ENCODE results near the gene SRP68. TPM values are rescaled to one million over a fixed set of nuclear protein-coding genes. Genes with fewer than 3 reads are reported as not detected.

Gene SRP68
- polyA plus RNA-seq, 2 of the 4 experiments (the other 2 are of a cell fraction), result 121 to 139 TPM

DNA sequence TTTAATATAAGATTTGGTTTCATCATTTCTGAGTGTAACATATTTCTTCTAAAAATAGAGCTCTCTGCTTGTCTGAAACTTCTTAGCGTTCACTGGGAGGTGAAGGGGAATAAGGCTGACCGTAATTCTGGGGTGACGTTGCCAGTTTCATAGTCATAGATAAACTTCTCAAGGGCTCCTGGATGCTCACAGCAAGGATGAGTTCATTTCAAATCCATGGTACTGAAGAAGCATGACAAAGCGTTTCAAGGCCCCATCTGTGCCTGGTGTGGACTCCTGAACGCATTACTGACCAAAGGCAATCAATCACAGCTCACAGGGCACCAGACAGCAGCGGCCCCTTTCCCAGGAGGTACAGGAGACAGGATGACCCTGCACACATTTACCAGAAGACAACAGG lies 33.2 kb downstream of the SRP68 start:
- no peak for TF ChIP-seq TP53 (CRISPR knock-in tag; IDR thresholded peaks at IDR 0.05)
- CTCF ChIA-PET, result interaction anchor here (1.1 to 23.8 kb wide), 5 partner anchors 19 to 261 kb away, joined by 3 to 357 read pairs (median 4); no protein-coding TSS in a partner anchor
- POLR2A ChIA-PET, result no interaction called here
- ATAC-seq (no peak), DNase-seq (ENCODE audit: low read depth in 1 of 2, low spot score in 1 of 2) (no peak), FAIRE-seq (no peak)
- H3K4me1 ChIP-seq, result no peaks in the 10 kb centered on the region
- H3K4me2 ChIP-seq, result no peak overlapping the region
- WGBS (ENCODE audit: missing lambda C conversion rate), result 85% methylated on average over 6 of the region's 6 CpGs
- peak overlapping the region in 1 of 2 experiments; percentile 33; a peak in 1 of 6 replicates for H3K27ac ChIP-seq
- H3K9me3 ChIP-seq, result no peaks in the 10 kb centered on the region
- no peak overlapping the region for H3K4me3 ChIP-seq

DNA sequence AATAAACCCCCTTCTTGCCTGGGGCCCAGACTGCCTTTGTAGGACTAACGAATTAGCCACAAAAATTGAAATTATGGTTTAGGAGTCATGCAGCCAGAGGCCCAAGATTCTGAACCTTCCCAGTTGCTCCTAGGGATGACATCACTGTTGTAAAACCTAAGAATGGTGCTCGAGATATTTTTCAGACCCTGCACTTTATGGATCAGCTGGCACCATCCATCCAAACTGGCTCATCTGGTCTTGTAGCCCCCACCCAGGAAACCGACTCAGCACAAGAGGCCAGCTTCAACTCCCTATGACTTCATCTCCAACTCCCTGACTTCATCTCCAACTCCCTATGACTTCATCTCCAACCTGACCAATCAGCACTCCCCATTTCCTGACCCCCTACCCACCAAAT lies 34.3 kb downstream of the SRP68 start:
- no peak overlapping the region for H3K4me2 ChIP-seq
- FAIRE-seq, result no peak
- ATAC-seq, result no peak

DNA sequence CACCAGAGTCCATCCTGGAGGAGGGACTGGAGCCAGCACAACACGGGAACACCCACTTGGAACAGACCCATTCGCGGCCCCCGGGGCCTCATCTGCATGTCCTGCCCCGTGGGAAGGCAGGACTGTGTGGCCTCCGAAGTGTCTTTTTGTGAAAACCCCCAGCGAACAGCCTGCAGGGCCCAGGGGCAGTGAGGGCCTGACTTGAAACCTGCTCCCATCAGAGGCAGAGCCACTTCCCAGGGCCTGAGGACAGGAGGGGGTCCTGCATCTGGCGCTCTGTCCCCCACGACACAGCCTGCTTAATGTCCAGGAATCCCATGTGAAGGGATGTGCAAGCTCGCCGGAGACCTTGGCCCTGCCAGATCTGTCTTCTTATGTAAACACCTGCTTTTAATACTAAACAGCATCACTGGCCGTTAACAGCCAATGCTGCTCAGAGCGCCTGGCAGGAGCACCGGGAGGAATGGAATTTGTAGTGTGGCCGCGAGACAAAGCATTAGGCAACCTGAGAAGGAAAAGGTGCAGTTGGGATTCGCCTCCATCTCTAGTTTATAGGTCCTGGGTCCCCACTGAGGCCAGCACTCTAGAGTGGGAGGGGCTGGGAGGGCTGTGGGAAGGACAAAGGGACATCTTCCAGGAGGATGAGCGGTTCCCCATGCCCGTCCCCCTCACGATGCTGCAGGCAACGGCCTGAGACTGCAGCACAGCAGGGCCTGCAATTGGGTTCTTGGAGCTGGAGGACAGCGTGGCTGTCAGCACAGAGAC lies 35.6 kb downstream of the SRP68 start:
- H3K4me2 ChIP-seq, result no peak overlapping the region
- CTCF ChIA-PET, result interaction anchor here (0.9 to 23.8 kb wide), 6 partner anchors 24 to 361 kb away, joined by 3 to 357 read pairs (median 4); partner anchors contain the start of gene GALR2
- no peak for DNase-seq (ENCODE audit: low read depth in 1 of 2, low spot score in 1 of 2)
- WGBS (ENCODE audit: missing lambda C conversion rate), result 88% methylated on average over 22 of the region's 22 CpGs
- H3K4me1 ChIP-seq, result no peaks in the 10 kb centered on the region
- no peaks in the 10 kb centered on the region for H3K9me3 ChIP-seq
- TF ChIP-seq, protein P1, sequence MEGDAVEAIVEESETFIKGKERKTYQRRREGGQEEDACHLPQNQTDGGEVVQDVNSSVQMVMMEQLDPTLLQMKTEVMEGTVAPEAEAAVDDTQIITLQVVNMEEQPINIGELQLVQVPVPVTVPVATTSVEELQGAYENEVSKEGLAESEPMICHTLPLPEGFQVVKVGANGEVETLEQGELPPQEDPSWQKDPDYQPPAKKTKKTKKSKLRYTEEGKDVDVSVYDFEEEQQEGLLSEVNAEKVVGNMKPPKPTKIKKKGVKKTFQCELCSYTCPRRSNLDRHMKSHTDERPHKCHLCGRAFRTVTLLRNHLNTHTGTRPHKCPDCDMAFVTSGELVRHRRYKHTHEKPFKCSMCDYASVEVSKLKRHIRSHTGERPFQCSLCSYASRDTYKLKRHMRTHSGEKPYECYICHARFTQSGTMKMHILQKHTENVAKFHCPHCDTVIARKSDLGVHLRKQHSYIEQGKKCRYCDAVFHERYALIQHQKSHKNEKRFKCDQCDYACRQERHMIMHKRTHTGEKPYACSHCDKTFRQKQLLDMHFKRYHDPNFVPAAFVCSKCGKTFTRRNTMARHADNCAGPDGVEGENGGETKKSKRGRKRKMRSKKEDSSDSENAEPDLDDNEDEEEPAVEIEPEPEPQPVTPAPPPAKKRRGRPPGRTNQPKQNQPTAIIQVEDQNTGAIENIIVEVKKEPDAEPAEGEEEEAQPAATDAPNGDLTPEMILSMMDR (IDR thresholded peaks at IDR 0.05), result no peak
- TF ChIP-seq POLR2A (IDR thresholded peaks at IDR 0.05; ENCODE audit: low read length) (peak; percentile 8; the same call in 1 of the 2 replicates), CBX2 (IDR thresholded peaks at IDR 0.05; ENCODE audit: borderline replicate concordance, low read depth) (no peak)
- TF ChIP-seq, protein P2, sequence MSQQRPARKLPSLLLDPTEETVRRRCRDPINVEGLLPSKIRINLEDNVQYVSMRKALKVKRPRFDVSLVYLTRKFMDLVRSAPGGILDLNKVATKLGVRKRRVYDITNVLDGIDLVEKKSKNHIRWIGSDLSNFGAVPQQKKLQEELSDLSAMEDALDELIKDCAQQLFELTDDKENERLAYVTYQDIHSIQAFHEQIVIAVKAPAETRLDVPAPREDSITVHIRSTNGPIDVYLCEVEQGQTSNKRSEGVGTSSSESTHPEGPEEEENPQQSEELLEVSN (IDR thresholded peaks at IDR 0.05; ENCODE audit: borderline replicate concordance, low read depth), result no peak
- TF ChIP-seq, protein P3, sequence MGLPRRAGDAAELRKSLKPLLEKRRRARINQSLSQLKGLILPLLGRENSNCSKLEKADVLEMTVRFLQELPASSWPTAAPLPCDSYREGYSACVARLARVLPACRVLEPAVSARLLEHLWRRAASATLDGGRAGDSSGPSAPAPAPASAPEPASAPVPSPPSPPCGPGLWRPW (IDR thresholded peaks at IDR 0.05), result no peak
- H3K27ac ChIP-seq, result no peak overlapping the region
- POLR2A ChIA-PET, result interaction anchor here (1.4 kb wide), 1 partner anchor 36 kb away, joined by 3 read pairs; the partner anchor contains the start of gene SRP68
- H3K4me3 ChIP-seq, result no peak overlapping the region
- no peak for FAIRE-seq
- no peak for ATAC-seq

More for the DNA sequence above, 34.3 kb downstream of the SRP68 start:
- CTCF ChIA-PET, result interaction anchor here (0.6 to 23.8 kb wide), 4 partner anchors 13 to 77 kb away, joined by 3 to 357 read pairs (median 4); no protein-coding TSS in a partner anchor
- whole genome bisulfite sequencing (ENCODE audit: missing lambda C conversion rate), result 92% methylated on average over 3 of the region's 3 CpGs
- POLR2A ChIA-PET, result interaction anchor here (1.4 kb wide), 1 partner anchor 35 kb away, joined by 3 read pairs; the partner anchor contains the start of gene SRP68
- no peak for DNase-seq (ENCODE audit: low read depth in 1 of 2, low spot score in 1 of 2)
- TF ChIP-seq MAZ (IDR thresholded peaks at IDR 0.05; ENCODE audit: borderline replicate concordance, low read depth, low read length) (no peak), JUN (IDR thresholded peaks at IDR 0.05) (0 out of 5 replicates have a peak, but pooled peaks of 1 of the 2 experiments have one; percentile 14), HEYL (CRISPR knock-in tag; IDR thresholded peaks at IDR 0.05) (no peak), HOXA7 (CRISPR knock-in tag; IDR thresholded peaks at IDR 0.05) (no peak), EHMT2 (IDR thresholded peaks at IDR 0.05; ENCODE audit: low read depth) (no peak), SREBF2 (IDR thresholded peaks at IDR 0.05) (no peak)
- H3K4me1 ChIP-seq, result no peaks in the 10 kb centered on the region
- H3K4me3 ChIP-seq, result no peak overlapping the region
- H3K9me3 ChIP-seq, result no peaks in the 10 kb centered on the region
- H3K27ac ChIP-seq, result no peak overlapping the region

DNA sequence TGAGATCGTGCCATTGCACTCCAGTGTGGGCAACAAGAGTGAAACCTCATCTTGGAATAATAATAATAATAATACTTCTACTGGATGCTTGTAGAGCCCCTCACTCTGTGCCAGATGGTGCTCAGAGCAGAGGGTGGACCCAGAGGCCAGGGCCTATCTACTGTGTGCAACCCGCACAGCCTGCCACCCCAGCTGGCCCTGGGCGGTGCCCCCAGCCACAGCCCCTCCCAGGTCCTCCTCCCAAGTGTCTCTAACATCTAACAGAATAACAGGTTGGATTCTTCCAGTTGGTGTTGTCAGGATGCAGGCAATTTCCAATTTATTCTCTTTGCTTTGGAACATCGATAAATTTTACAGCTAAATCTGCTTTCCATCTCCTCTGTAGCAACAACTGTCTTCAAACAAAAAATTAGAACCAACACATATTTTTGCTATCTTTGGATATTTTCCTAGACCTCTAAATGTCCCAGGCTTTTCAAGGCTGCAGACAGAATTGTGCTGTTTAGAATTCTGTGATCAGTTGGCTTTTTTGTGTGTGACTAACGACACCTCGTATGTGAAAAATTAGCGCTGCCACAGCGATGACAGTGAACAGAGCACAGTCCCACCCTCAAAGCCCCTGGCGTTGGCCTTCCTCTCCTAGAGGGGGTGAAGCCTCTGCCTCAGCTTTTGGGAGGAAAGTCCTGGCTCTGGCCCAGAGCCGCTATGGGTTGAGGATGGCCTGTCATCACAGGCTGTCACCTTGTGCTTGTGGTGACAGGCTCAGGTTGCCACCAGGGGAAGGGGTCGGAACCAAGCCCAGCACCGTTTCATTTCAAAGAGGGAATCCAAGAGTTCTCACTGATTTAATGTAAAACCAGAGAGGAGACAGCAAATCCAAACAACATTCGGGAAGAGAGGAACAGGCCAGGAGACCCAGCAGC lies 37.6 kb downstream of the SRP68 start:
- CTCF ChIA-PET, result interaction anchor here (1.0 to 23.8 kb wide), 6 partner anchors 11 to 363 kb away, joined by 3 to 357 read pairs (median 4); no protein-coding TSS in a partner anchor
- 90% methylated on average over 13 of the region's 13 CpGs for WGBS (ENCODE audit: missing lambda C conversion rate)
- Histone ChIP-seq H3K4me2 (no peak overlapping the region), H3K4me1 (peaks cover 1% of the 10 kb centered on the region), H3K27ac (no peak overlapping the region), H3K4me3 (no peak overlapping the region), H3K9me3 (no peaks in the 10 kb centered on the region)
- peak; percentile 81 for FAIRE-seq
- POLR2A ChIA-PET, result interaction anchor here (1.9 kb wide), 1 partner anchor 38 kb away, joined by 4 read pairs; the partner anchor contains the start of gene SRP68
- DNase-seq (ENCODE audit: low read depth in 1 of 2, low spot score in 1 of 2), result no peak
- ATAC-seq, result no peak
- TF ChIP-seq EP300 (IDR thresholded peaks at IDR 0.05) (no peak), EHF (CRISPR knock-in tag; IDR thresholded peaks at IDR 0.05) (no peak), ZNF302 (CRISPR knock-in tag; IDR thresholded peaks at IDR 0.05) (no peak), HOXA7 (CRISPR knock-in tag; IDR thresholded peaks at IDR 0.05) (no peak), RCOR1 (IDR thresholded peaks at IDR 0.05; ENCODE audit: low read depth, low read length) (no peak), FOSL2 (IDR thresholded peaks at IDR 0.05) (no peak), FOSL2 (CRISPR knock-in tag; IDR thresholded peaks at IDR 0.05) (no peak), MYC (IDR thresholded peaks at IDR 0.05; ENCODE audit: borderline replicate concordance, low read length) (no peak)
- TF ChIP-seq, protein P4, sequence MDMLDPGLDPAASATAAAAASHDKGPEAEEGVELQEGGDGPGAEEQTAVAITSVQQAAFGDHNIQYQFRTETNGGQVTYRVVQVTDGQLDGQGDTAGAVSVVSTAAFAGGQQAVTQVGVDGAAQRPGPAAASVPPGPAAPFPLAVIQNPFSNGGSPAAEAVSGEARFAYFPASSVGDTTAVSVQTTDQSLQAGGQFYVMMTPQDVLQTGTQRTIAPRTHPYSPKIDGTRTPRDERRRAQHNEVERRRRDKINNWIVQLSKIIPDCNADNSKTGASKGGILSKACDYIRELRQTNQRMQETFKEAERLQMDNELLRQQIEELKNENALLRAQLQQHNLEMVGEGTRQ (IDR thresholded peaks at IDR 0.05), result no peak
- TF ChIP-seq, protein P2 (IDR thresholded peaks at IDR 0.05; ENCODE audit: borderline replicate concordance, low read depth), result no peak
- TF ChIP-seq, protein P5, sequence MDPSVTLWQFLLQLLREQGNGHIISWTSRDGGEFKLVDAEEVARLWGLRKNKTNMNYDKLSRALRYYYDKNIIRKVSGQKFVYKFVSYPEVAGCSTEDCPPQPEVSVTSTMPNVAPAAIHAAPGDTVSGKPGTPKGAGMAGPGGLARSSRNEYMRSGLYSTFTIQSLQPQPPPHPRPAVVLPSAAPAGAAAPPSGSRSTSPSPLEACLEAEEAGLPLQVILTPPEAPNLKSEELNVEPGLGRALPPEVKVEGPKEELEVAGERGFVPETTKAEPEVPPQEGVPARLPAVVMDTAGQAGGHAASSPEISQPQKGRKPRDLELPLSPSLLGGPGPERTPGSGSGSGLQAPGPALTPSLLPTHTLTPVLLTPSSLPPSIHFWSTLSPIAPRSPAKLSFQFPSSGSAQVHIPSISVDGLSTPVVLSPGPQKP (IDR thresholded peaks at IDR 0.05; ENCODE audit: low read depth, low read length), result no peak

Data from A549 (cell line).